WTC11 (cell line): Measurements from ENCODE around the gene IFRD2. TPM values are rescaled to one million over a fixed set of nuclear protein-coding genes. Genes with fewer than 3 reads are reported as not detected.

ENCODE experiments used
- ATAC-seq: fragments of 200-7000 bp; cut with Tn5 transposase; 2 replicates; pipeline ENCODE4 v1.10.0; 2021; ENCODE audit warnings: mild to moderate bottlenecking, moderate library complexity
- CTCF ChIA-PET: fragments of 300-600 bp; sonication (Branson Sonifier 250); formaldehyde crosslinking; loops from one replicate; lab custom pipeline; 2021; ENCODE audit warnings: antibody characterized with exemption; lab: Charles Lee
- POLR2A ChIA-PET: fragments of 350-600 bp; sonication (Branson Sonifier 250); formaldehyde crosslinking; loops from one replicate; lab custom pipeline; 2021; ENCODE audit warnings: antibody characterized with exemption; lab: Charles Lee
- DNase-seq: peaks from one replicate; pipeline ENCODE4 v3.0.0; 2021; ENCODE audit warnings: low spot score
- H3K27ac Mint-ChIP-seq: 2 replicates; pipeline ENCODE4 v1.8.0; 2021; ENCODE audit warnings: mixed read lengths
- H3K27me3 Mint-ChIP-seq: 2 replicates; pipeline ENCODE4 v1.8.0; 2021; ENCODE audit warnings: low read depth, mild to moderate bottlenecking, moderate library complexity, mixed read lengths
- H3K36me3 Mint-ChIP-seq: 2 replicates; pipeline ENCODE4 v1.8.0; 2021; ENCODE audit warnings: mixed read lengths
- H3K4me1 Mint-ChIP-seq: 2 replicates; pipeline ENCODE4 v1.8.0; 2022; ENCODE audit warnings: mixed read lengths
- H3K4me3 Mint-ChIP-seq: 2 replicates; pipeline ENCODE4 v1.8.0; 2021; ENCODE audit warnings: mild to moderate bottlenecking, moderate library complexity, mixed read lengths
- H3K9me3 Mint-ChIP-seq: 2 replicates; pipeline ENCODE4 v1.8.0; 2021; ENCODE audit warnings: mixed read lengths
- ESRRA ChIP-seq: sonication (generic); formaldehyde crosslinking; IDR thresholded peaks from 2 replicates; pipeline ENCODE4 v1.8.1; 2022; ENCODE audit warnings: mild to moderate bottlenecking, missing genetic modification reagents, borderline replicate concordance
- FOXJ3 ChIP-seq: sonication (generic); formaldehyde crosslinking; IDR thresholded peaks from 2 replicates; pipeline ENCODE4 v1.9.0; 2021; ENCODE audit warnings: missing genetic modification reagents, mild to moderate bottlenecking, borderline replicate concordance
- FOXK1 ChIP-seq: sonication (generic); formaldehyde crosslinking; IDR thresholded peaks from 2 replicates; pipeline ENCODE4 v1.8.0; 2022; ENCODE audit warnings: mild to moderate bottlenecking, moderate library complexity, missing genetic modification reagents
- GTF2I ChIP-seq: fragments of 250-450 bp; sonication (Bioruptor Pico); conservative IDR thresholded peaks from 2 replicates; pipeline ENCODE4 v1.4.0; 2021; ENCODE audit warnings: mild to moderate bottlenecking
- MYBL2 ChIP-seq: sonication (generic); formaldehyde crosslinking; IDR thresholded peaks from 2 replicates; pipeline ENCODE4 v1.8.1; 2023; ENCODE audit warnings: mild to moderate bottlenecking, moderate library complexity, missing genetic modification reagents
- NFATC4 ChIP-seq: fragments of 250-450 bp; sonication (Bioruptor Pico); IDR thresholded peaks from 2 replicates; pipeline ENCODE4 v1.9.0; 2021; ENCODE audit warnings: mild to moderate bottlenecking
- NR1H2 ChIP-seq: sonication (generic); formaldehyde crosslinking; IDR thresholded peaks from 2 replicates; pipeline ENCODE4 v1.9.0; 2021; ENCODE audit warnings: mild to moderate bottlenecking, moderate library complexity, missing genetic modification reagents
- NR2C2 ChIP-seq: sonication (generic); formaldehyde crosslinking; IDR thresholded peaks from 2 replicates; pipeline ENCODE4 v1.8.0; 2022; ENCODE audit warnings: mild to moderate bottlenecking, missing genetic modification reagents
- RORB ChIP-seq: fragments of 250-450 bp; sonication (Bioruptor Pico); IDR thresholded peaks from 2 replicates; pipeline ENCODE4 v1.9.0; 2021; ENCODE audit warnings: mild to moderate bottlenecking
- SP1 ChIP-seq: sonication (generic); formaldehyde crosslinking; conservative IDR thresholded peaks from 2 replicates; pipeline ENCODE4 v1.8.1; 2022; ENCODE audit warnings: missing genetic modification reagents
- ZNF138 ChIP-seq: sonication (generic); formaldehyde crosslinking; conservative IDR thresholded peaks from 2 replicates; pipeline ENCODE4 v1.8.1; 2022; ENCODE audit warnings: mild to moderate bottlenecking, moderate library complexity, missing genetic modification reagents
- ZNF219 ChIP-seq: sonication (generic); formaldehyde crosslinking; IDR thresholded peaks from 2 replicates; pipeline ENCODE4 v1.8.0; 2023; ENCODE audit warnings: missing genetic modification reagents, mild to moderate bottlenecking, borderline replicate concordance
- ZNF232 ChIP-seq: sonication (generic); formaldehyde crosslinking; IDR thresholded peaks from 2 replicates; pipeline ENCODE4 v1.8.0; 2022; ENCODE audit warnings: mild to moderate bottlenecking, missing genetic modification reagents
- ZNF416 ChIP-seq: fragments of 250-450 bp; sonication (Bioruptor Pico); IDR thresholded peaks from 2 replicates; pipeline ENCODE4 v1.9.0; 2021; ENCODE audit warnings: mild to moderate bottlenecking, inconsistent platforms
- ZNF423 ChIP-seq: fragments of 250-450 bp; sonication (Bioruptor Pico); IDR thresholded peaks from 2 replicates; pipeline ENCODE4 v2.1.2; 2022; ENCODE audit warnings: mild to moderate bottlenecking, moderate library complexity
- total RNA-seq: library from RNA; stranded (reverse); gene quantifications from 3 replicates; pipeline ENCODE4 v1.2.3, GENCODE V29; 2021
- TF ChIP-seq, protein P1 (sequence below): sonication (generic); formaldehyde crosslinking; conservative IDR thresholded peaks from 2 replicates; pipeline ENCODE4 v1.8.1; 2023; ENCODE audit warnings: mild to moderate bottlenecking, low read depth, missing genetic modification reagents, moderate library complexity
- TF ChIP-seq, protein P2 (sequence below): sonication (generic); formaldehyde crosslinking; IDR thresholded peaks from 2 replicates; pipeline ENCODE4 v1.8.1; 2023; ENCODE audit warnings: mild to moderate bottlenecking, missing genetic modification reagents, borderline replicate concordance
- TF ChIP-seq, protein P3 (sequence below): sonication (generic); formaldehyde crosslinking; IDR thresholded peaks from 2 replicates; pipeline ENCODE4 v1.8.0; 2022; ENCODE audit warnings: mild to moderate bottlenecking, missing genetic modification reagents
- TF ChIP-seq, protein P4 (sequence below): sonication (generic); formaldehyde crosslinking; IDR thresholded peaks from 2 replicates; pipeline ENCODE4 v1.8.1; 2023; ENCODE audit warnings: mild to moderate bottlenecking, missing genetic modification reagents, moderate library complexity
- TF ChIP-seq, protein P5 (sequence below): sonication (generic); formaldehyde crosslinking; IDR thresholded peaks from 2 replicates; pipeline ENCODE4 v1.8.0; 2023; ENCODE audit warnings: missing genetic modification reagents, mild to moderate bottlenecking, borderline replicate concordance

IFRD2 gene
- total RNA-seq, 1 experiment from 2014 or later, result 92.0 TPM

DNA sequence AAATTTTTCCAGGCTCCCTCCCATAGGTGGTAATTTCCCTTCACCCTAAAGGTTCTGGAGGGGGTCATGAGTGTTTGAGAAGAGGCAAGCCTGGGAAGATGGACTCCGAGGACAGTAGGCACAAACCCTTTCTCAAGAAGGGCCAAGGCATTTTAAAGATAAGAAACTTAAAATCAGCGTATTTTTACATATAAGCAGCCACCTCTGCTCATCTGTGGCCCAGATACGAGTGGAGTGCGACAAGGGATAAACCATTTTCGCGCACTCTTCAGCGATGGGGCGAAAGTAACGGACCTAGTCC, 47.9 kb upstream of the IFRD2 start (continued):
- TF ChIP-seq, protein P1, sequence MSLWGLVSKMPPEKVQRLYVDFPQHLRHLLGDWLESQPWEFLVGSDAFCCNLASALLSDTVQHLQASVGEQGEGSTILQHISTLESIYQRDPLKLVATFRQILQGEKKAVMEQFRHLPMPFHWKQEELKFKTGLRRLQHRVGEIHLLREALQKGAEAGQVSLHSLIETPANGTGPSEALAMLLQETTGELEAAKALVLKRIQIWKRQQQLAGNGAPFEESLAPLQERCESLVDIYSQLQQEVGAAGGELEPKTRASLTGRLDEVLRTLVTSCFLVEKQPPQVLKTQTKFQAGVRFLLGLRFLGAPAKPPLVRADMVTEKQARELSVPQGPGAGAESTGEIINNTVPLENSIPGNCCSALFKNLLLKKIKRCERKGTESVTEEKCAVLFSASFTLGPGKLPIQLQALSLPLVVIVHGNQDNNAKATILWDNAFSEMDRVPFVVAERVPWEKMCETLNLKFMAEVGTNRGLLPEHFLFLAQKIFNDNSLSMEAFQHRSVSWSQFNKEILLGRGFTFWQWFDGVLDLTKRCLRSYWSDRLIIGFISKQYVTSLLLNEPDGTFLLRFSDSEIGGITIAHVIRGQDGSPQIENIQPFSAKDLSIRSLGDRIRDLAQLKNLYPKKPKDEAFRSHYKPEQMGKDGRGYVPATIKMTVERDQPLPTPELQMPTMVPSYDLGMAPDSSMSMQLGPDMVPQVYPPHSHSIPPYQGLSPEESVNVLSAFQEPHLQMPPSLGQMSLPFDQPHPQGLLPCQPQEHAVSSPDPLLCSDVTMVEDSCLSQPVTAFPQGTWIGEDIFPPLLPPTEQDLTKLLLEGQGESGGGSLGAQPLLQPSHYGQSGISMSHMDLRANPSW (CRISPR knock-in tag), result no peak

DNA sequence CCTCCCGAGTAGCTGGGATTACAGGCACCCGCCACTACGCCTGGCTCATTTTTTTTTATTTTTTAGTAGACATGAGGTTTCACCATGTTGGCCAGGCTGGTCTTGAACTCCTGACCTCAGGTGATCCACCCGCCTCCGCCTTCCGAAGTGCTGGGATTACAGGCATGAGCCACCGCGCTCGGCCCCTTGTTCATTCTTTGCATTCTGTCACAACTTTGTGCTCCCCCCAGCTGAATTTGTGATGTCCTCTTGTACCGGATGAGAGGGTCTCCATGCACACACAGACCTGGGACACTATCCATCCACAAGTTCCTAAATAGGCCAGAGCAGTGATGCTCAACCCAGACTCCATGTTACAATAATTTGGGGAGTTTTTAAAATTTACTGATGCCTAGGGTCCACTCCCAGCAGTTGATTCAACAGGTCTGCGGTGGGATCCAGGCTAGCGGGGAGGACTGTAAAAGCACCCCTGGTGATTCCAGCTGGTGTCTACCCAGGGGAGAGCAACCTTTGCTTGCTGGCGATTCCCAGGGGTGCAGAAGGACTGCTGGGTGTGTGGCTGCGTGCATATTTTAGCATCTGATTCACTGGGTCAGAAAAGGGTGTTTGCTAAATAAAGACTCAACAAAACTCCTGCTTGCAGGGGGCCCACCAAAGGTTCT, 47.4 kb upstream of the IFRD2 start:
- Mint-ChIP-seq H3K36me3 (no peaks in the 10 kb centered on the region), H3K27ac (no peak overlapping the region)
- POLR2A ChIA-PET, result no interaction called here

More for the DNA sequence above, 47.4 kb upstream of the IFRD2 start:
- H3K27me3 Mint-ChIP-seq, result peaks cover 66% of the 10 kb centered on the region
- TF ChIP-seq NR2C2 (CRISPR knock-in tag) (no peak), ZNF219 (no peak), NFATC4 (CRISPR knock-in tag) (no peak), FOXJ3 (CRISPR knock-in tag) (no peak), ESRRA (no peak), MYBL2 (CRISPR knock-in tag) (no peak), ZNF138 (CRISPR knock-in tag) (no peak), NR1H2 (CRISPR knock-in tag) (no peak), ZNF416 (CRISPR knock-in tag) (no peak), ZNF423 (no peak), ZNF232 (no peak), GTF2I (CRISPR knock-in tag) (no peak), FOXK1 (no peak), SP1 (no peak), RORB (CRISPR knock-in tag) (no peak)
- TF ChIP-seq, protein P1 (CRISPR knock-in tag), result no peak
- TF ChIP-seq, protein P2, sequence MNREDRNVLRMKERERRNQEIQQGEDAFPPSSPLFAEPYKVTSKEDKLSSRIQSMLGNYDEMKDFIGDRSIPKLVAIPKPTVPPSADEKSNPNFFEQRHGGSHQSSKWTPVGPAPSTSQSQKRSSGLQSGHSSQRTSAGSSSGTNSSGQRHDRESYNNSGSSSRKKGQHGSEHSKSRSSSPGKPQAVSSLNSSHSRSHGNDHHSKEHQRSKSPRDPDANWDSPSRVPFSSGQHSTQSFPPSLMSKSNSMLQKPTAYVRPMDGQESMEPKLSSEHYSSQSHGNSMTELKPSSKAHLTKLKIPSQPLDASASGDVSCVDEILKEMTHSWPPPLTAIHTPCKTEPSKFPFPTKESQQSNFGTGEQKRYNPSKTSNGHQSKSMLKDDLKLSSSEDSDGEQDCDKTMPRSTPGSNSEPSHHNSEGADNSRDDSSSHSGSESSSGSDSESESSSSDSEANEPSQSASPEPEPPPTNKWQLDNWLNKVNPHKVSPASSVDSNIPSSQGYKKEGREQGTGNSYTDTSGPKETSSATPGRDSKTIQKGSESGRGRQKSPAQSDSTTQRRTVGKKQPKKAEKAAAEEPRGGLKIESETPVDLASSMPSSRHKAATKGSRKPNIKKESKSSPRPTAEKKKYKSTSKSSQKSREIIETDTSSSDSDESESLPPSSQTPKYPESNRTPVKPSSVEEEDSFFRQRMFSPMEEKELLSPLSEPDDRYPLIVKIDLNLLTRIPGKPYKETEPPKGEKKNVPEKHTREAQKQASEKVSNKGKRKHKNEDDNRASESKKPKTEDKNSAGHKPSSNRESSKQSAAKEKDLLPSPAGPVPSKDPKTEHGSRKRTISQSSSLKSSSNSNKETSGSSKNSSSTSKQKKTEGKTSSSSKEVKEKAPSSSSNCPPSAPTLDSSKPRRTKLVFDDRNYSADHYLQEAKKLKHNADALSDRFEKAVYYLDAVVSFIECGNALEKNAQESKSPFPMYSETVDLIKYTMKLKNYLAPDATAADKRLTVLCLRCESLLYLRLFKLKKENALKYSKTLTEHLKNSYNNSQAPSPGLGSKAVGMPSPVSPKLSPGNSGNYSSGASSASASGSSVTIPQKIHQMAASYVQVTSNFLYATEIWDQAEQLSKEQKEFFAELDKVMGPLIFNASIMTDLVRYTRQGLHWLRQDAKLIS, result no peak
- TF ChIP-seq, protein P3, sequence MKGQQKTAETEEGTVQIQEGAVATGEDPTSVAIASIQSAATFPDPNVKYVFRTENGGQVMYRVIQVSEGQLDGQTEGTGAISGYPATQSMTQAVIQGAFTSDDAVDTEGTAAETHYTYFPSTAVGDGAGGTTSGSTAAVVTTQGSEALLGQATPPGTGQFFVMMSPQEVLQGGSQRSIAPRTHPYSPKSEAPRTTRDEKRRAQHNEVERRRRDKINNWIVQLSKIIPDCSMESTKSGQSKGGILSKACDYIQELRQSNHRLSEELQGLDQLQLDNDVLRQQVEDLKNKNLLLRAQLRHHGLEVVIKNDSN, result no peak
- TF ChIP-seq, protein P4, sequence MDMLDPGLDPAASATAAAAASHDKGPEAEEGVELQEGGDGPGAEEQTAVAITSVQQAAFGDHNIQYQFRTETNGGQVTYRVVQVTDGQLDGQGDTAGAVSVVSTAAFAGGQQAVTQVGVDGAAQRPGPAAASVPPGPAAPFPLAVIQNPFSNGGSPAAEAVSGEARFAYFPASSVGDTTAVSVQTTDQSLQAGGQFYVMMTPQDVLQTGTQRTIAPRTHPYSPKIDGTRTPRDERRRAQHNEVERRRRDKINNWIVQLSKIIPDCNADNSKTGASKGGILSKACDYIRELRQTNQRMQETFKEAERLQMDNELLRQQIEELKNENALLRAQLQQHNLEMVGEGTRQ (CRISPR knock-in tag), result no peak
- TF ChIP-seq, protein P5, sequence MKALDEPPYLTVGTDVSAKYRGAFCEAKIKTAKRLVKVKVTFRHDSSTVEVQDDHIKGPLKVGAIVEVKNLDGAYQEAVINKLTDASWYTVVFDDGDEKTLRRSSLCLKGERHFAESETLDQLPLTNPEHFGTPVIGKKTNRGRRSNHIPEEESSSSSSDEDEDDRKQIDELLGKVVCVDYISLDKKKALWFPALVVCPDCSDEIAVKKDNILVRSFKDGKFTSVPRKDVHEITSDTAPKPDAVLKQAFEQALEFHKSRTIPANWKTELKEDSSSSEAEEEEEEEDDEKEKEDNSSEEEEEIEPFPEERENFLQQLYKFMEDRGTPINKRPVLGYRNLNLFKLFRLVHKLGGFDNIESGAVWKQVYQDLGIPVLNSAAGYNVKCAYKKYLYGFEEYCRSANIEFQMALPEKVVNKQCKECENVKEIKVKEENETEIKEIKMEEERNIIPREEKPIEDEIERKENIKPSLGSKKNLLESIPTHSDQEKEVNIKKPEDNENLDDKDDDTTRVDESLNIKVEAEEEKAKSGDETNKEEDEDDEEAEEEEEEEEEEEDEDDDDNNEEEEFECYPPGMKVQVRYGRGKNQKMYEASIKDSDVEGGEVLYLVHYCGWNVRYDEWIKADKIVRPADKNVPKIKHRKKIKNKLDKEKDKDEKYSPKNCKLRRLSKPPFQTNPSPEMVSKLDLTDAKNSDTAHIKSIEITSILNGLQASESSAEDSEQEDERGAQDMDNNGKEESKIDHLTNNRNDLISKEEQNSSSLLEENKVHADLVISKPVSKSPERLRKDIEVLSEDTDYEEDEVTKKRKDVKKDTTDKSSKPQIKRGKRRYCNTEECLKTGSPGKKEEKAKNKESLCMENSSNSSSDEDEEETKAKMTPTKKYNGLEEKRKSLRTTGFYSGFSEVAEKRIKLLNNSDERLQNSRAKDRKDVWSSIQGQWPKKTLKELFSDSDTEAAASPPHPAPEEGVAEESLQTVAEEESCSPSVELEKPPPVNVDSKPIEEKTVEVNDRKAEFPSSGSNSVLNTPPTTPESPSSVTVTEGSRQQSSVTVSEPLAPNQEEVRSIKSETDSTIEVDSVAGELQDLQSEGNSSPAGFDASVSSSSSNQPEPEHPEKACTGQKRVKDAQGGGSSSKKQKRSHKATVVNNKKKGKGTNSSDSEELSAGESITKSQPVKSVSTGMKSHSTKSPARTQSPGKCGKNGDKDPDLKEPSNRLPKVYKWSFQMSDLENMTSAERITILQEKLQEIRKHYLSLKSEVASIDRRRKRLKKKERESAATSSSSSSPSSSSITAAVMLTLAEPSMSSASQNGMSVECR (CRISPR knock-in tag), result no peak
- CTCF ChIA-PET, result no interaction called here
- ATAC-seq (no peak), DNase-seq (no peak)
- H3K9me3 Mint-ChIP-seq, result no peaks in the 10 kb centered on the region
- peaks cover 33% of the 10 kb centered on the region for H3K4me1 Mint-ChIP-seq
- peak overlapping the region; percentile 95 for H3K4me3 Mint-ChIP-seq
